K562 (cell line): ENCODE measurements around the gene SNX3. TPM values are rescaled to one million over a fixed set of nuclear protein-coding genes. Genes with fewer than 3 reads are reported as not detected.

ENCODE experiments used
- ARHGAP35 ChIP-seq: fragments of 450-650 bp; IDR thresholded peaks from 2 replicates; pipeline ENCODE4 v1.6.1; 2018; ENCODE audit not compliant: partially characterized antibody
- ARID1B ChIP-seq: fragments of 450-650 bp; IDR thresholded peaks from 2 replicates; pipeline ENCODE4 v1.6.1; 2016; ENCODE audit warnings: antibody characterized with exemption, mild to moderate bottlenecking, inconsistent platforms
- ESRRA ChIP-seq: fragments of 450-650 bp; IDR thresholded peaks from 2 replicates; pipeline ENCODE4 v1.6.1; 2014; ENCODE audit warnings: low read depth, mild to moderate bottlenecking, moderate library complexity, borderline replicate concordance
- HDAC2 ChIP-seq: fragments of 450-650 bp; IDR thresholded peaks from 2 replicates; pipeline ENCODE4 v1.6.1; 2016; ENCODE audit warnings: mild to moderate bottlenecking
- HDAC3 ChIP-seq: fragments of 450-650 bp; IDR thresholded peaks from 2 replicates; pipeline ENCODE4 v1.6.1; 2018; ENCODE audit warnings: borderline replicate concordance, mild to moderate bottlenecking, moderate library complexity; ENCODE audit not compliant: partially characterized antibody
- PTRF ChIP-seq: fragments of 450-650 bp; IDR thresholded peaks from 2 replicates; pipeline ENCODE4 v1.6.1; 2016; ENCODE audit warnings: mild to moderate bottlenecking, missing genetic modification characterization, missing compliant biosample characterization
- RBM39 ChIP-seq: fragments of 200-400 bp; formaldehyde crosslinking; optimal IDR thresholded peaks from 2 replicates; pipeline ENCODE3; 2018; ENCODE audit warnings: low read depth, low read length
- TBL1XR1 ChIP-seq, 2 experiments: IDR thresholded peaks; 2 replicates each; pipeline ENCODE4 v1.6.1; 2012; ENCODE audit warnings: improper control_type of control experiment in 2 of 2, low read length in 2 of 2, mild to moderate bottlenecking in 1 of 2
- TEAD4 ChIP-seq, 2 experiments: sonication (generic) in 1 of 2; formaldehyde crosslinking in 1 of 2; IDR thresholded peaks; 2 replicates each; pipeline versions ENCODE4 v1.6.1 to v1.8.0; 2012 to 2022; ENCODE audit warnings: borderline replicate concordance in 1 of 2, inconsistent platforms in 1 of 2, low read length in 1 of 2, mild to moderate bottlenecking in 1 of 2, missing genetic modification reagents in 1 of 2
- TSC22D4 ChIP-seq: fragments of 450-650 bp; IDR thresholded peaks from 2 replicates; pipeline ENCODE4 v1.6.1; 2016; ENCODE audit warnings: missing genetic modification characterization, missing biosample characterization, control low read depth
- ZBTB17 ChIP-seq: fragments of 450-650 bp; formaldehyde crosslinking; IDR thresholded peaks from 2 replicates; pipeline ENCODE4 v1.4.0; 2020; ENCODE audit warnings: mild to moderate bottlenecking
- ZNF217 ChIP-seq: sonication (generic); formaldehyde crosslinking; IDR thresholded peaks from 2 replicates; pipeline ENCODE4 v1.8.0; 2022; ENCODE audit warnings: mild to moderate bottlenecking, missing genetic modification reagents
- ZNF41 ChIP-seq: fragments of 250-450 bp; sonication (Bioruptor Pico); conservative IDR thresholded peaks from 2 replicates; pipeline ENCODE4 v1.4.0; 2020; ENCODE audit warnings: mild to moderate bottlenecking
- polyA plus RNA-seq, 8 experiments: library from polyadenylated mRNA; depleted of rRNA in 4 of 8; stranded (reverse) in 5 of 8; unstranded in 3 of 8; fragments of >200 nt; fragmentation: Nextera tagmentation in 2 of 8; fragmentation: Illumina TruSeq in 1 of 8; extraction: Ambion mirVana in 2 of 8; extraction: Trizol in 1 of 8; gene quantifications; 2 replicates each; pipeline versions ENCODE4 v1.2.1 to v1.2.3, GENCODE V29; 2011 to 2014; ENCODE audit warnings: inconsistent platforms in 1 of 8, missing spikeins in 1 of 8
- total RNA-seq, 7 experiments: library from RNA; depleted of rRNA in 6 of 7; stranded (reverse); fragments of >200 nt in 6 of 7; fragmentation: Illumina TruSeq in 2 of 7; extraction: Trizol in 2 of 7; gene quantifications; 2 replicates each; pipeline versions ENCODE4 v1.2.1 to v1.2.3, GENCODE V29; 2011 to 2021; ENCODE audit warnings: low replicate concordance in 1 of 7
- TF ChIP-seq, protein P1 (sequence below): sonication (generic); formaldehyde crosslinking; IDR thresholded peaks from 2 replicates; pipeline ENCODE4 v1.9.0; 2022; ENCODE audit warnings: mild to moderate bottlenecking, missing genetic modification reagents
- TF ChIP-seq, protein P2 (sequence below), 3 experiments: fragments of 200-800 bp in 1 of 3; fragments of 250-450 bp in 1 of 3; fragments of 450-650 bp in 1 of 3; sonication (Bioruptor Pico) in 1 of 3; sonication (Bioruptor generic) in 1 of 3; formaldehyde crosslinking in 1 of 3; IDR thresholded peaks; 2 replicates each; pipeline versions ENCODE4 v1.6.1 to v1.8.0; 2016 to 2022; ENCODE audit warnings: mild to moderate bottlenecking in 2 of 3, missing genetic modification characterization in 2 of 3, missing compliant biosample characterization in 1 of 3, moderate library complexity in 1 of 3
- TF ChIP-seq, protein P3 (sequence below): sonication (generic); formaldehyde crosslinking; IDR thresholded peaks from 2 replicates; pipeline ENCODE4 v1.8.0; 2022; ENCODE audit warnings: mild to moderate bottlenecking, missing genetic modification reagents
- TF ChIP-seq, protein P4 (sequence below): fragments of 250-450 bp; sonication (Bioruptor Pico); IDR thresholded peaks from 2 replicates; pipeline ENCODE4 v1.8.0; 2022; ENCODE audit warnings: inconsistent platforms

SNX3 gene
- total and polyA plus RNA-seq, 9 of the 15 experiments (the other 6 are each of a cell fraction or from before 2014, with no cell fraction given), result 48.9 to 410 (median 159) TPM

DNA sequence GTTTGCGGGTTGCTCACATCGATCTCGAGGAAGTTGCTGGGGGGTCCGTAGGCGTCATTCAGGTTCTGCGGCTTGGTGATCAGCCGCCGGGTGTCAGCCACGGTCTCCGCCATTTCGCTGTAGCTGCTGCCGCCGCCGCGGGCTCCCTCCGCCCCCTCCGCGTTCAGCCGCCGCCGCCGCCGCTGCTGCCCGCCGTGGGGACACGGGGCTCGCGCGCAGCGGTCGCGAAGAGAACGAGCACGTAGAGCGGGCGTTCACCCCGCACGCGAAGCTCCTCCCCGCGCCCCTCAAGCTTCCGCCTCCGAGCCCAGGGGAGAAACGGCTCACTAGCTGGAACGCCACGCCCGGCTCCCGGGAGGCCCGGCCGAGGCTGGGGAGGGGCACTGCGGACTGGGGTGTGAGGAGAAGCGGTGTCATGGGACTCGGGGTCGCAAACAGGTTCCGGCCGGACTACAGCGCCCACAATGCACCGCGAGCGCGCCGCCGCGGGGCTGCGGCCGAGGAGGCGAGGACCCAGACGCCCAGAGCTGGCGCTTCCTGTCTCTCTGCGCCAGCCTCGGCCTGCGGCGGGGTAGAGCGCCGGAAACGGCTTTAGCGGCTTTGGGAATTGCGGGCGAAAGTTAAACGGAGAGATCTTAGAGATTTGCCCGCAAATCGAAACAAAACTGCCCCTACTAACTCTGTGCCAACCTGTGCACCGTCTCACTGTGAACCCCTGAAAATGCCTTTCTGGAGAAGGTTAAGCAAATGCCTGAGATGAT lies at the start of gene SNX3 (continued):
- TF ChIP-seq TEAD4 (IDR thresholded peaks at IDR 0.05; ENCODE audit: low read length), result no peak
- no peak for TF ChIP-seq TEAD4 (CRISPR knock-in tag; IDR thresholded peaks at IDR 0.05; ENCODE audit: borderline replicate concordance)
- no peak for TF ChIP-seq ZNF217
- TF ChIP-seq, protein P1, sequence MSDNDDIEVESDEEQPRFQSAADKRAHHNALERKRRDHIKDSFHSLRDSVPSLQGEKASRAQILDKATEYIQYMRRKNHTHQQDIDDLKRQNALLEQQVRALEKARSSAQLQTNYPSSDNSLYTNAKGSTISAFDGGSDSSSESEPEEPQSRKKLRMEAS (CRISPR knock-in tag), result peak; percentile 80
- no peak for TF ChIP-seq TBL1XR1 (IDR thresholded peaks at IDR 0.05; ENCODE audit: low read length in 2 of 2)
- TF ChIP-seq, protein P2, sequence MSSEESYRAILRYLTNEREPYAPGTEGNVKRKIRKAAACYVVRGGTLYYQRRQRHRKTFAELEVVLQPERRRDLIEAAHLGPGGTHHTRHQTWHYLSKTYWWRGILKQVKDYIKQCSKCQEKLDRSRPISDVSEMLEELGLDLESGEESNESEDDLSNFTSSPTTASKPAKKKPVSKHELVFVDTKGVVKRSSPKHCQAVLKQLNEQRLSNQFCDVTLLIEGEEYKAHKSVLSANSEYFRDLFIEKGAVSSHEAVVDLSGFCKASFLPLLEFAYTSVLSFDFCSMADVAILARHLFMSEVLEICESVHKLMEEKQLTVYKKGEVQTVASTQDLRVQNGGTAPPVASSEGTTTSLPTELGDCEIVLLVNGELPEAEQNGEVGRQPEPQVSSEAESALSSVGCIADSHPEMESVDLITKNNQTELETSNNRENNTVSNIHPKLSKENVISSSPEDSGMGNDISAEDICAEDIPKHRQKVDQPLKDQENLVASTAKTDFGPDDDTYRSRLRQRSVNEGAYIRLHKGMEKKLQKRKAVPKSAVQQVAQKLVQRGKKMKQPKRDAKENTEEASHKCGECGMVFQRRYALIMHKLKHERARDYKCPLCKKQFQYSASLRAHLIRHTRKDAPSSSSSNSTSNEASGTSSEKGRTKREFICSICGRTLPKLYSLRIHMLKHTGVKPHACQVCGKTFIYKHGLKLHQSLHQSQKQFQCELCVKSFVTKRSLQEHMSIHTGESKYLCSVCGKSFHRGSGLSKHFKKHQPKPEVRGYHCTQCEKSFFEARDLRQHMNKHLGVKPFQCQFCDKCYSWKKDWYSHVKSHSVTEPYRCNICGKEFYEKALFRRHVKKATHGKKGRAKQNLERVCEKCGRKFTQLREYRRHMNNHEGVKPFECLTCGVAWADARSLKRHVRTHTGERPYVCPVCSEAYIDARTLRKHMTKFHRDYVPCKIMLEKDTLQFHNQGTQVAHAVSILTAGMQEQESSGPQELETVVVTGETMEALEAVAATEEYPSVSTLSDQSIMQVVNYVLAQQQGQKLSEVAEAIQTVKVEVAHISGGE (CRISPR knock-in tag; IDR thresholded peaks at IDR 0.05), result peak in 1 of 3 experiments; percentile 93; a peak in 3 of 6 replicates
- no peak for TF ChIP-seq ARHGAP35
- TF ChIP-seq HDAC3, result no peak
- TF ChIP-seq, protein P3, sequence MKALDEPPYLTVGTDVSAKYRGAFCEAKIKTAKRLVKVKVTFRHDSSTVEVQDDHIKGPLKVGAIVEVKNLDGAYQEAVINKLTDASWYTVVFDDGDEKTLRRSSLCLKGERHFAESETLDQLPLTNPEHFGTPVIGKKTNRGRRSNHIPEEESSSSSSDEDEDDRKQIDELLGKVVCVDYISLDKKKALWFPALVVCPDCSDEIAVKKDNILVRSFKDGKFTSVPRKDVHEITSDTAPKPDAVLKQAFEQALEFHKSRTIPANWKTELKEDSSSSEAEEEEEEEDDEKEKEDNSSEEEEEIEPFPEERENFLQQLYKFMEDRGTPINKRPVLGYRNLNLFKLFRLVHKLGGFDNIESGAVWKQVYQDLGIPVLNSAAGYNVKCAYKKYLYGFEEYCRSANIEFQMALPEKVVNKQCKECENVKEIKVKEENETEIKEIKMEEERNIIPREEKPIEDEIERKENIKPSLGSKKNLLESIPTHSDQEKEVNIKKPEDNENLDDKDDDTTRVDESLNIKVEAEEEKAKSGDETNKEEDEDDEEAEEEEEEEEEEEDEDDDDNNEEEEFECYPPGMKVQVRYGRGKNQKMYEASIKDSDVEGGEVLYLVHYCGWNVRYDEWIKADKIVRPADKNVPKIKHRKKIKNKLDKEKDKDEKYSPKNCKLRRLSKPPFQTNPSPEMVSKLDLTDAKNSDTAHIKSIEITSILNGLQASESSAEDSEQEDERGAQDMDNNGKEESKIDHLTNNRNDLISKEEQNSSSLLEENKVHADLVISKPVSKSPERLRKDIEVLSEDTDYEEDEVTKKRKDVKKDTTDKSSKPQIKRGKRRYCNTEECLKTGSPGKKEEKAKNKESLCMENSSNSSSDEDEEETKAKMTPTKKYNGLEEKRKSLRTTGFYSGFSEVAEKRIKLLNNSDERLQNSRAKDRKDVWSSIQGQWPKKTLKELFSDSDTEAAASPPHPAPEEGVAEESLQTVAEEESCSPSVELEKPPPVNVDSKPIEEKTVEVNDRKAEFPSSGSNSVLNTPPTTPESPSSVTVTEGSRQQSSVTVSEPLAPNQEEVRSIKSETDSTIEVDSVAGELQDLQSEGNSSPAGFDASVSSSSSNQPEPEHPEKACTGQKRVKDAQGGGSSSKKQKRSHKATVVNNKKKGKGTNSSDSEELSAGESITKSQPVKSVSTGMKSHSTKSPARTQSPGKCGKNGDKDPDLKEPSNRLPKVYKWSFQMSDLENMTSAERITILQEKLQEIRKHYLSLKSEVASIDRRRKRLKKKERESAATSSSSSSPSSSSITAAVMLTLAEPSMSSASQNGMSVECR, result peak; percentile 57
- TF ChIP-seq ZNF41 (CRISPR knock-in tag), result no peak
- TF ChIP-seq HDAC2, result no peak
- 0 out of 2 replicates have a peak, but pooled peaks have one; percentile 8 for TF ChIP-seq ARID1B
- TF ChIP-seq, protein P4, sequence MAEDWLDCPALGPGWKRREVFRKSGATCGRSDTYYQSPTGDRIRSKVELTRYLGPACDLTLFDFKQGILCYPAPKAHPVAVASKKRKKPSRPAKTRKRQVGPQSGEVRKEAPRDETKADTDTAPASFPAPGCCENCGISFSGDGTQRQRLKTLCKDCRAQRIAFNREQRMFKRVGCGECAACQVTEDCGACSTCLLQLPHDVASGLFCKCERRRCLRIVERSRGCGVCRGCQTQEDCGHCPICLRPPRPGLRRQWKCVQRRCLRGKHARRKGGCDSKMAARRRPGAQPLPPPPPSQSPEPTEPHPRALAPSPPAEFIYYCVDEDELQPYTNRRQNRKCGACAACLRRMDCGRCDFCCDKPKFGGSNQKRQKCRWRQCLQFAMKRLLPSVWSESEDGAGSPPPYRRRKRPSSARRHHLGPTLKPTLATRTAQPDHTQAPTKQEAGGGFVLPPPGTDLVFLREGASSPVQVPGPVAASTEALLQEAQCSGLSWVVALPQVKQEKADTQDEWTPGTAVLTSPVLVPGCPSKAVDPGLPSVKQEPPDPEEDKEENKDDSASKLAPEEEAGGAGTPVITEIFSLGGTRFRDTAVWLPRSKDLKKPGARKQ, result no peak
- no peak for TF ChIP-seq PTRF (tag)
- TF ChIP-seq TSC22D4 (tag), result no peak
- 0 out of 2 replicates have a peak, but pooled peaks have one; percentile 33 for TF ChIP-seq ESRRA
- no peak for TF ChIP-seq RBM39
- TF ChIP-seq ZBTB17 (CRISPR knock-in tag), result 0 out of 2 replicates have a peak, but pooled peaks have one; percentile 27
